Ascending aorta (tissue), 2 donors: ENCODE data around the gene LHB. TPM values are rescaled to one million over a fixed set of nuclear protein-coding genes. Genes with fewer than 3 reads are reported as not detected.
"Not testable (repeated sequence)": the region's sequence is repeated elsewhere in the genome, so short reads cannot be mapped to it uniquely, and the experiment has no call there.

Experiments
- DNase-seq, 2 donors: peaks; one replicate each; pipeline ENCODE4 v3.0.0-alpha.2; 2019; ENCODE audit warnings: low spot score in 2 of 2
- H3K27ac ChIP-seq, 2 donors: fragments of 200-600 bp; sonication (generic); one replicate each; pipeline ENCODE4 v1.5.1; 2016 to 2017; ENCODE audit warnings: mild to moderate bottlenecking in 1 of 2
- H3K27me3 ChIP-seq: fragments of 200-600 bp; sonication (generic); one replicate; pipeline ENCODE4 v1.5.1; 2017
- H3K36me3 ChIP-seq, 2 donors: fragments of 200-600 bp; sonication (generic); one replicate each; pipeline ENCODE4 v1.5.1; 2016
- H3K4me1 ChIP-seq, 2 donors: fragments of 200-600 bp; sonication (generic); one replicate each; pipeline ENCODE4 v1.5.1; 2016 to 2017; ENCODE audit warnings: mild to moderate bottlenecking in 1 of 2
- H3K4me3 ChIP-seq, 2 donors: fragments of 200-600 bp; sonication (generic); one replicate each; pipeline ENCODE4 v1.5.1; 2016 to 2017; ENCODE audit warnings: mild to moderate bottlenecking in 1 of 2
- H3K9me3 ChIP-seq, 2 donors: fragments of 200-600 bp; sonication (generic); one replicate each; pipeline ENCODE4 v1.5.1; 2016
- CTCF ChIP-seq, 3 experiments: fragments of 200-600 bp in 2 of 3; fragments of 450-650 bp in 1 of 3; sonication (generic) in 2 of 3; IDR thresholded peaks; one replicate each; pipeline ENCODE4 v1.5.1; 2016 to 2019; ENCODE audit warnings: antibody characterized with exemption in 3 of 3, mild to moderate bottlenecking in 1 of 3, moderate library complexity in 1 of 3
- intact Hi-C: fragments of 100-400 bp; cut with DNase I; formaldehyde crosslinking; loops from one replicate; pipeline ENCODE4 v1.15.1; 2023
- total RNA-seq: library from RNA; depleted of rRNA; stranded (reverse); fragments of >200 nt; gene quantifications from one replicate; pipeline ENCODE4 v1.1.0, GENCODE V29; 2016

Gene LHB
- total RNA-seq, 1 donor from 2014 or later, result not detected

- Histone ChIP-seq H3K4me1 (peaks cover 8 to 18% of the 10 kb centered on the region in 2 donors), H3K27me3 (peaks cover 9% of the 10 kb centered on the region), H3K4me3 (no peak overlapping the region), H3K9me3 (no peaks in the 10 kb centered on the region), H3K27ac (no peak overlapping the region), H3K36me3 (peaks cover 0 to 2% of the 10 kb centered on the region in 2 donors)
- TF ChIP-seq CTCF (IDR thresholded peaks at IDR 0.05), result no peak
- DNase-seq, result no peak
- intact Hi-C loops, result no loop called here
Observed at GRCh38 chr19:49020931-49021895, 4.3 kb upstream of the LHB start.

- no peak for DNase-seq
- H3K36me3 ChIP-seq, result peaks cover 3 to 9% of the 10 kb centered on the region in 2 donors
- peaks cover 9% of the 10 kb centered on the region for H3K27me3 ChIP-seq
- no peak for TF ChIP-seq CTCF (IDR thresholded peaks at IDR 0.05)
- H3K9me3 ChIP-seq, result no peaks in the 10 kb centered on the region
- H3K4me3 ChIP-seq, result no peak overlapping the region
- intact Hi-C loops, result no loop called here
- peaks cover 8 to 18% of the 10 kb centered on the region in 2 donors for H3K4me1 ChIP-seq
- H3K27ac ChIP-seq, result no peak overlapping the region
Observed at GRCh38 chr19:49020342-49020741, 3.5 kb upstream of the LHB start.

GRCh38 chr19:49019242-49019932 is 2.5 kb upstream of the LHB start:
- Histone ChIP-seq H3K27me3 (peaks cover 9% of the 10 kb centered on the region), H3K4me1 (peaks cover 8 to 18% of the 10 kb centered on the region in 2 donors), H3K9me3 (no peaks in the 10 kb centered on the region), H3K36me3 (peaks cover 9 to 19% of the 10 kb centered on the region in 2 donors), H3K27ac (no peak overlapping the region), H3K4me3 (peak overlapping the region; percentile 56 to 65)
- DNase-seq, result peak in 1 of 2 donors; percentile 71
- TF ChIP-seq CTCF (IDR thresholded peaks at IDR 0.05), result peak in 1 of 3 experiments; percentile 6
- intact Hi-C loops, result no loop called here

- DNase-seq, H3K9me3 ChIP-seq, intact Hi-C loops, H3K27me3 ChIP-seq, H3K27ac ChIP-seq: not testable (repeated sequence)
- peak overlapping the region; percentile 56 to 65 for H3K4me3 ChIP-seq
- H3K4me1 ChIP-seq, result peaks cover 8 to 18% of the 10 kb centered on the region in 2 donors
- peaks cover 13 to 24% of the 10 kb centered on the region in 2 donors for H3K36me3 ChIP-seq
Observed at GRCh38 chr19:49018388-49019241, 1.7 kb upstream of the LHB start.

- peak; percentile 34 to 56 (median 39) for TF ChIP-seq CTCF (IDR thresholded peaks at IDR 0.05)
- intact Hi-C loops, result no loop called here
- peak in 1 of 2 donors; percentile 77 for DNase-seq
- H3K9me3 ChIP-seq, result no peaks in the 10 kb centered on the region
- H3K4me1 ChIP-seq, result peaks cover 8 to 18% of the 10 kb centered on the region in 2 donors
- peak overlapping the region; percentile 56 to 65 for H3K4me3 ChIP-seq
- peaks cover 9% of the 10 kb centered on the region for H3K27me3 ChIP-seq
- no peak overlapping the region for H3K27ac ChIP-seq
- peaks cover 13 to 24% of the 10 kb centered on the region in 2 donors for H3K36me3 ChIP-seq
Observed at GRCh38 chr19:49017666-49018351, 918 bp upstream of the LHB start.
